Stimulated activated CD8-positive, alpha-beta memory T cell treated with anti-CD3 and anti-CD28 coated beads, Interleukin-2, amount 100 ng/mL, for 48 hours (primary cell): Measurements from ENCODE around the gene ANKRD23.
"Not testable (repeated sequence)": the region's sequence is repeated elsewhere in the genome, so short reads cannot be mapped to it uniquely, and the experiment has no call there.

Experiments used
- DNase-seq, 2 donors: peaks; one replicate each; pipeline ENCODE4 v3.0.0-alpha.2; 2020; ENCODE audit warnings: low read depth in 2 of 2

Gene ANKRD23

GRCh38 chr2:96843538-96844268 is at the start of gene ANKRD23:
ANKRD23 (minus strand) TSS chr2:96844021; CDS start chr2:96843992, 29 bp downstream.
- no peak for DNase-seq

- no peak for DNase-seq
These were observed 47.9 kb upstream of the ANKRD23 start for GRCh38 chr2:96891591-96892333.

- DNase-seq = no peak
These were observed 47.0 kb upstream of the ANKRD23 start for GRCh38 chr2:96890726-96891385.

GRCh38 chr2:96890252-96890651 is 46.4 kb upstream of the ANKRD23 start:
- DNase-seq = no peak

- DNase-seq = not testable (repeated sequence)
These were observed 45.7 kb upstream of the ANKRD23 start for GRCh38 chr2:96889502-96889901.

- no peak for DNase-seq
These were observed 44.5 kb upstream of the ANKRD23 start for GRCh38 chr2:96888072-96889011.

GRCh38 chr2:96887493-96888012 is 43.7 kb upstream of the ANKRD23 start:
- no peak for DNase-seq

GRCh38 chr2:96885432-96886347 is 41.9 kb upstream of the ANKRD23 start:
- no peak for DNase-seq

GRCh38 chr2:96884299-96885094 is 40.7 kb upstream of the ANKRD23 start:
- DNase-seq = no peak

- DNase-seq = no peak
These were observed 39.5 kb upstream of the ANKRD23 start for GRCh38 chr2:96883306-96883705.

GRCh38 chr2:96882906-96883305 is 39.1 kb upstream of the ANKRD23 start:
- no peak for DNase-seq

GRCh38 chr2:96882230-96882629 is 38.4 kb upstream of the ANKRD23 start:
- no peak for DNase-seq

GRCh38 chr2:96881349-96882195 is 37.8 kb upstream of the ANKRD23 start:
- no peak for DNase-seq

GRCh38 chr2:96880891-96881273 is 37.1 kb upstream of the ANKRD23 start:
- no peak for DNase-seq

GRCh38 chr2:96879545-96880040 is 35.8 kb upstream of the ANKRD23 start:
- DNase-seq = no peak

GRCh38 chr2:96878796-96879544 is 35.1 kb upstream of the ANKRD23 start:
- no peak for DNase-seq

GRCh38 chr2:96878171-96878570 is 34.4 kb upstream of the ANKRD23 start:
- no peak for DNase-seq
